Type B pancreatic cell (in vitro differentiated cells): ENCODE data around the gene RAB13. TPM values are rescaled to one million over a fixed set of nuclear protein-coding genes. Genes with fewer than 3 reads are reported as not detected.
A peak's percentile ranks its signal among the peaks of the same experiment; 100 is the strongest.
"Not testable (repeated sequence)": the region's sequence is repeated elsewhere in the genome, so short reads cannot be mapped to it uniquely, and the experiment has no call there.

Experiments
- DNase-seq: peaks from one replicate; pipeline ENCODE4 v3.0.0; 2021; ENCODE audit warnings: mixed read lengths; ENCODE audit not compliant: unreplicated experiment; ENCODE audit errors: extremely low spot score
- H3K27ac Mint-ChIP-seq: 2 replicates; pipeline ENCODE4 v1.8.0; 2021; ENCODE audit warnings: mild to moderate bottlenecking, mixed read lengths
- H3K27me3 Mint-ChIP-seq: 2 replicates; pipeline ENCODE4 v1.8.0; 2021; ENCODE audit warnings: mixed read lengths
- H3K36me3 Mint-ChIP-seq: 2 replicates; pipeline ENCODE4 v1.8.0; 2021; ENCODE audit warnings: mixed read lengths
- H3K4me1 Mint-ChIP-seq: one replicate; pipeline ENCODE4 v1.8.0; 2021; ENCODE audit warnings: mixed read lengths; ENCODE audit not compliant: unreplicated experiment
- H3K4me3 Mint-ChIP-seq: 2 replicates; pipeline ENCODE4 v1.8.0; 2021; ENCODE audit warnings: mild to moderate bottlenecking, mixed read lengths
- H3K9me3 Mint-ChIP-seq: 2 replicates; pipeline ENCODE4 v1.8.0; 2021; ENCODE audit warnings: mixed read lengths
- total RNA-seq: library from RNA; stranded (reverse); gene quantifications from 2 replicates; pipeline ENCODE4 v1.2.1, GENCODE V29; 2021; ENCODE audit warnings: low replicate concordance
- TF ChIP-seq, protein P1 (sequence below): fragments of 200-600 bp; sonication (generic); conservative IDR thresholded peaks from 2 replicates; pipeline ENCODE4 v1.5.0; 2021; ENCODE audit warnings: antibody characterized with exemption, mild to moderate bottlenecking

RAB13 gene
- total RNA-seq, 1 donor from 2014 or later = 90.1 TPM

GRCh38 chr1:154012129-154012528 lies 26.0 kb upstream of the RAB13 start:
- no peak for DNase-seq
- Mint-ChIP-seq H3K27ac (no peak overlapping the region), H3K4me1 (no peaks in the 10 kb centered on the region), H3K9me3 (no peaks in the 10 kb centered on the region), H3K4me3 (no peak overlapping the region), H3K36me3 (no peaks in the 10 kb centered on the region), H3K27me3 (no peaks in the 10 kb centered on the region)
- TF ChIP-seq, protein P1, sequence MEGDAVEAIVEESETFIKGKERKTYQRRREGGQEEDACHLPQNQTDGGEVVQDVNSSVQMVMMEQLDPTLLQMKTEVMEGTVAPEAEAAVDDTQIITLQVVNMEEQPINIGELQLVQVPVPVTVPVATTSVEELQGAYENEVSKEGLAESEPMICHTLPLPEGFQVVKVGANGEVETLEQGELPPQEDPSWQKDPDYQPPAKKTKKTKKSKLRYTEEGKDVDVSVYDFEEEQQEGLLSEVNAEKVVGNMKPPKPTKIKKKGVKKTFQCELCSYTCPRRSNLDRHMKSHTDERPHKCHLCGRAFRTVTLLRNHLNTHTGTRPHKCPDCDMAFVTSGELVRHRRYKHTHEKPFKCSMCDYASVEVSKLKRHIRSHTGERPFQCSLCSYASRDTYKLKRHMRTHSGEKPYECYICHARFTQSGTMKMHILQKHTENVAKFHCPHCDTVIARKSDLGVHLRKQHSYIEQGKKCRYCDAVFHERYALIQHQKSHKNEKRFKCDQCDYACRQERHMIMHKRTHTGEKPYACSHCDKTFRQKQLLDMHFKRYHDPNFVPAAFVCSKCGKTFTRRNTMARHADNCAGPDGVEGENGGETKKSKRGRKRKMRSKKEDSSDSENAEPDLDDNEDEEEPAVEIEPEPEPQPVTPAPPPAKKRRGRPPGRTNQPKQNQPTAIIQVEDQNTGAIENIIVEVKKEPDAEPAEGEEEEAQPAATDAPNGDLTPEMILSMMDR = no peak

DNA sequence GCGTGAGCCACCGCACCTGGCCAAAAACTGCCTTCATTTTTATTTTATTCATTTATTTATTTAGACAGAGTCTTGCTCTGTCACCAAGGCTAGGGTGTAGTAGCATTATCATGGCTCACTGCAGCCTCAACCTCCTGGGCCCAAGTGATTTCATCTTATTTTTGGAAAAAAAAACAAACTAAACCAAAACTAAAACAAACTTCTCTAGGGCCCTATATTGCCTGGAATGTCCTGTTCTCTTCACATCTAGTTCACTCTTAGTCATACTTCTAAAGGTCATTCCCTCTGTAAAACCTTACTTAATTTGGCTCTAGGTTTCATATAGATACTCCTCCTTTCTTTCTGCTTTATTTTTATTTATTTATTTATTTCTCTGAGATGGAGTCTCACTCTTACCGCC lies 20.0 kb upstream of the RAB13 start:
- TF ChIP-seq, protein P1 = no peak

DNA sequence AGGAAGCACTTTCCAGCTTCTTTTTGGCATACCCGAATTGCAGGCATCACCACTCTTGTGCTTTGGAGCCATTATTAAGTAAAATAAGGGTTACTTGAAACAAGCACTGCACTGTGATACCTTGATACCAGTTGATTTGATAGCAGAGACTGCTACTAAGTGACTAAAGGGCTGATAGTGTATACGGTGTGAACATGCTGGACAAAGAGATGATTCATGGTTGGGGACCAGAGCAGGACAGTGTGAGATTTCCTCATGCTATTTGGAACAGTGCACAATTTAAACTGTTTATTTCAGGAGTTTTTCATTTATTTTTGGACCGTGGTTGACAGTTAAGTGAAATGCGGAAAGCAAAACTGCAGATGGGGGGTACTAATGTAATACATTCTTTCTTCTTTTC lies 14.3 kb upstream of the RAB13 start:
- no peaks in the 10 kb centered on the region for H3K9me3 Mint-ChIP-seq
- no peaks in the 10 kb centered on the region for H3K27me3 Mint-ChIP-seq
- no peak overlapping the region for H3K4me3 Mint-ChIP-seq
- no peak for DNase-seq
- peak overlapping the region; percentile 95 for H3K27ac Mint-ChIP-seq
- peaks cover 6% of the 10 kb centered on the region for H3K4me1 Mint-ChIP-seq
- peaks cover 4% of the 10 kb centered on the region for H3K36me3 Mint-ChIP-seq
- TF ChIP-seq, protein P1 = no peak

More for the DNA sequence above, 20.0 kb upstream of the RAB13 start:
- H3K36me3 Mint-ChIP-seq = no peaks in the 10 kb centered on the region
- no peaks in the 10 kb centered on the region for H3K27me3 Mint-ChIP-seq
- no peak for DNase-seq
- no peak overlapping the region for H3K4me3 Mint-ChIP-seq
- no peak overlapping the region for H3K27ac Mint-ChIP-seq
- H3K4me1 Mint-ChIP-seq = peaks cover 6% of the 10 kb centered on the region
- H3K9me3 Mint-ChIP-seq = no peaks in the 10 kb centered on the region

DNA sequence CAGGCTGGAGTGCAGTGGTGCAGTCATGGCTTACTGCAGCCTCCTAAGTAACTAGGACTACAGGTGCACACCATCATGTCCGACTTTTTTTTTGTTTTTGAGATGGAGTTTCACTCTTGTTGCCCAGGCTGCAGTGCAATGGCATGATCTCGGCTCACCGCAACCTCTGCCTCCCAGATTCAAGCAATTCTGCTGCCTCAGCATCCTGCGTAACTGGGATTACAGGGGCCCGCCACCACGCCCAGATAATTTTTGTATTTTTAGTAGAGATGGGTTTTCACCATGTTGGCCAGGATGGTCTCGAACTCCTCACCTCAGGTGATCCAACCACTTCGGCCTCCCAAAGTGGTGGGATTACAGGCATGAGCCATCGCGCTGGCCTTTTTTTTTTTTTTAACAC lies 10.7 kb upstream of the RAB13 start:
- H3K27me3 Mint-ChIP-seq, H3K9me3 Mint-ChIP-seq, H3K27ac Mint-ChIP-seq, DNase-seq, H3K4me3 Mint-ChIP-seq: not testable (repeated sequence)
- peaks cover 14% of the 10 kb centered on the region for H3K4me1 Mint-ChIP-seq
- peaks cover 19% of the 10 kb centered on the region for H3K36me3 Mint-ChIP-seq

DNA sequence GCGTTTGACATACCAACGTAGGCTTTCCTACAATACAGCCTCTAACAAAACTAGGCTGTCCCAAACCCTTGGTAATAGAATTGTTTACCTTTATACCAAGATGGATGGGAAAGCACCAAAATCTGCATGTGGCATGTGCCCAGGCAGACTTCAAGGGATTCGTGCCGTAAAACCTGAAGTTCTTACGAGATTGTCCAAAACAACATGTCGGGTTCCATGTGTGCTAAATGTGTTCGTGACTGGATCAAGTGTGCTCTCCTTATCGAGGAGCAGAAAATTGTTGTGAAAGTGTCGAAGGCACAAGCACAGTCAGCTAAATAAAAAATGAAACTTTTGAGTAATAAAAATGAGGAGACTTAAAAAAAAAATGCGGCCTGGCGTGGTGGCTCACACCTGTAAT lies 9.5 kb upstream of the RAB13 start:
- Mint-ChIP-seq H3K36me3 (peaks cover 29% of the 10 kb centered on the region), H3K27ac (peak overlapping the region; percentile 32)

GRCh38 chr1:153995202-153995601 lies 9.1 kb upstream of the RAB13 start:
- H3K36me3 Mint-ChIP-seq = peaks cover 33% of the 10 kb centered on the region
- no peak for DNase-seq
- peaks cover 3% of the 10 kb centered on the region for H3K9me3 Mint-ChIP-seq
- H3K27ac Mint-ChIP-seq = peak overlapping the region; percentile 32
- TF ChIP-seq, protein P1 = no peak
- H3K27me3 Mint-ChIP-seq = no peaks in the 10 kb centered on the region
- peaks cover 22% of the 10 kb centered on the region for H3K4me1 Mint-ChIP-seq
- peak overlapping the region; percentile 26 for H3K4me3 Mint-ChIP-seq

More for the DNA sequence above, 9.5 kb upstream of the RAB13 start:
- peak overlapping the region; percentile 26 for H3K4me3 Mint-ChIP-seq
- no peaks in the 10 kb centered on the region for H3K9me3 Mint-ChIP-seq
- DNase-seq = no peak
- TF ChIP-seq, protein P1 = no peak
- H3K27me3 Mint-ChIP-seq = no peaks in the 10 kb centered on the region
- peaks cover 17% of the 10 kb centered on the region for H3K4me1 Mint-ChIP-seq
